Measurements from ENCODE around the gene SHOX.
"Not testable (repeated sequence)": the region's sequence is repeated elsewhere in the genome, so short reads cannot be mapped to it uniquely, and the experiment has no call there.

Gene SHOX

GRCh38 chrX:630612-631496 is at the start of gene SHOX:
SHOX (plus strand) TSS chrX:630791; CDS start chrX:630898, 107 bp downstream.
- no peak for TF ChIP-seq CTCF (IDR thresholded peaks at IDR 0.05)
- no peak for TF ChIP-seq ZFX (IDR thresholded peaks at IDR 0.05; ENCODE audit: borderline replicate concordance)
- H3K27ac ChIP-seq = no peak within 1 kb of the TSS

DNA sequence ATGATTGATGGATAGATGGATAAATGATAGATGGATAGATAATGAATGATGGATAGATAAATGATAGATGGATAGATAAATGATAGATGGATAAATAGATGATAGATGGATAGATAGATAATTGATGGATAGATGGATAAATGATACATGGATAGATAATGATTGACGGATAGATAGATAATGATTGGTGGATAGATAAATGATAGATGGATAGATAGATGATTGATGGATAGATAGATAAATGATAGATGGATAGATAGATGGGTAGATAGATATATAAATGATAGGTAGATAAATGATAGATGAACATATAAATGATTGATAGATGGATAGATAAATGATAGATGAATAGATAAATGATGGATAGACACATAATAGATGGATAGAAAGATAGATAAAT is 49.5 kb upstream of the SHOX start:
- no peak overlapping the region for H3K27ac ChIP-seq
- no peak for TF ChIP-seq CTCF (IDR thresholded peaks at IDR 0.05)
- TF ChIP-seq ZFX (IDR thresholded peaks at IDR 0.05; ENCODE audit: borderline replicate concordance) = no peak

DNA sequence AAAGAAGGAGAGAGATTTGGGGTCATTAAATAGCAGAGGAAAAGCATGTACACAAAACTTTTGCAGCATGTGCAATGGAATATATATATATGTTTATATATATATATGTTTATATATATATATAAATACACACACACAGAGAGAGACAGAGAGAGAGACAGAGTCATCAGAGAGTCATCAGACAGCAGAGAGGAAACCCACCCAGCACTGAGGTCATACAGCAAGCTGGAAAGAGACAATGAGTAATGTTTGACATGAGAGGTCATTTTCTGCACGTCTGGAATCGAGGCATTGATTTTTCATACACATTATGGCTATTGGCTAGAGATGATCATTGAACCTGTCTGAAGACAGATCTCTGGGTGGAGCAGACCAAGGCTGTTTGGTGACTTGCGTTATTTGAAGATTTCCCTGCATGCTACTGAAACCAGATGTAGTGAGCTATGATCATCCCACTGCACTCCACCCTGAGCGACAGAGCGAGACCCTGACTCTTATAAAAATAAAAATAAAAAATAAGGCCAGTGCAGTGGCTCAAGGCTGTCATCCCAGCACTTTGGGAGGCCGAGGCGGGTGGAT is 48.8 kb upstream of the SHOX start:
- no peak overlapping the region for H3K27ac ChIP-seq
- TF ChIP-seq CTCF (IDR thresholded peaks at IDR 0.05) = no peak
- no peak for TF ChIP-seq ZFX (IDR thresholded peaks at IDR 0.05; ENCODE audit: borderline replicate concordance)

DNA sequence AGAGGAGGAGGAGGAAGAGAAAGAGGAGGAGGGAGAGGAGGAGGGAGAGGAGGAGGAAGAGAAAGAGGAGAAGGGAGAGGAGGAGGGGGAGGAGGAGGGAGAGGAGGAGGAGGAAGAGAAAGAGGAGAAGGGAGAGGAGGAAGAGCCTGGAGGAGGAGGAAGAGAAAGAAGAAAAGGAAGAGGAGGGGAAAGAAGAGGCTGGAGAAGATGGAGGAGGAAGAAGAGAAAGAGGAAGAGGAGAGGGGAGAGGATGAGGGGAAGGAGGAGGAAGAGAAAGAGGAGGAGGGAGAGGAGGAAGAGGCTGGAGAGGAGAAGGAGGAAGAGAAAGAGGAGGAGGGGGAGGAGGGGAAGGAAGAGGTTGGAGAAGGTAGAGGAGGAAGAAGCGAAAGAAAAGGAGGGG is 46.0 kb upstream of the SHOX start:
- H3K27ac ChIP-seq = no peak overlapping the region
- TF ChIP-seq ZFX (IDR thresholded peaks at IDR 0.05; ENCODE audit: borderline replicate concordance) (no peak), CTCF (IDR thresholded peaks at IDR 0.05) (no peak)

GRCh38 chrX:585115-585808 is 45.3 kb upstream of the SHOX start:
- no peak for TF ChIP-seq CTCF (IDR thresholded peaks at IDR 0.05)
- TF ChIP-seq ZFX (IDR thresholded peaks at IDR 0.05; ENCODE audit: borderline replicate concordance) = no peak
- H3K27ac ChIP-seq = no peak overlapping the region

GRCh38 chrX:586351-586750 is 44.2 kb upstream of the SHOX start:
- TF ChIP-seq ZFX (IDR thresholded peaks at IDR 0.05; ENCODE audit: borderline replicate concordance) (no peak), CTCF (IDR thresholded peaks at IDR 0.05) (no peak)
- H3K27ac ChIP-seq = no peak overlapping the region

GRCh38 chrX:589261-589660 is 41.3 kb upstream of the SHOX start:
- H3K27ac ChIP-seq = not testable (repeated sequence)
